ENCODE results near the gene BSG. TPM values are rescaled to one million over a fixed set of nuclear protein-coding genes. Genes with fewer than 3 reads are reported as not detected.
"Not testable (repeated sequence)": the region's sequence is repeated elsewhere in the genome, so short reads cannot be mapped to it uniquely, and the experiment has no call there.

The BSG gene
- total and polyA plus RNA-seq, 2 donors (not counting 1 experiment from before 2014, with no cell fraction given): 246 to 325 TPM

DNA sequence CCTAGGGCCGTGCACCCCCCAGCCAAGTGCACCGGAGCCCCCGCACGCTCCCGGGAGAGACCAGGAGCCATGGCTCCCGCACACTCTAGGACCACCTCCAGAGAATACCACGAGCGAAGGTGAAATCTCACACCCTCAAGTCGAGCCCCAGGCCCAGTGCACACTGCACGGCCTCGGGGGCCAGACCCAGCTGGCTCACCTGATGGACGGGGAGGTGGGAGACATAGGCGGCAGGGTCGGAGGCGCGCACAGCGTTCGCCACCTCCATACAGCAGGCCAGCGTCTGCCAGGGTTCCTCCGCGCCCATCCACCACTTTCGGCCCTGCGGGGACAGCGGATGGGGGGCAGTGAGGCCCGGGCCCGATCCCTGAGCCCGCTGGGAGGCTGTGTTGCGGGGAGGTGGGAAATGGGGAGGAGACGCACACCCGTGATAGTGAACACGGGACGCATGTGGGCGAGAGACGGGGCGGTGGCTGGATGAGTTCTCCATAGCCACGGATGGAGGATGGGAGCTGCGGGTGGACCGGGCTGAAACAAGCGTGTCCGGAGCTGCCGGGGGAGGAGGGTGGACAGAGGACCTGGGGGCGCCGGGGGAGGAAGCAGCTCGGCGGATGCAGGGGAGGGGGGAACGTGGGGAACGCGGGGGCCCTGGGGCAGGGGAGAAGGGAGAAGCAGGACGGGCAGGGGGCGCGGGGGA lies 47.9 kb downstream of the BSG start:
- TF ChIP-seq EZH2 (IDR thresholded peaks at IDR 0.05; ENCODE audit: low read length, missing control alignments): no peak
- TF ChIP-seq, protein P1, sequence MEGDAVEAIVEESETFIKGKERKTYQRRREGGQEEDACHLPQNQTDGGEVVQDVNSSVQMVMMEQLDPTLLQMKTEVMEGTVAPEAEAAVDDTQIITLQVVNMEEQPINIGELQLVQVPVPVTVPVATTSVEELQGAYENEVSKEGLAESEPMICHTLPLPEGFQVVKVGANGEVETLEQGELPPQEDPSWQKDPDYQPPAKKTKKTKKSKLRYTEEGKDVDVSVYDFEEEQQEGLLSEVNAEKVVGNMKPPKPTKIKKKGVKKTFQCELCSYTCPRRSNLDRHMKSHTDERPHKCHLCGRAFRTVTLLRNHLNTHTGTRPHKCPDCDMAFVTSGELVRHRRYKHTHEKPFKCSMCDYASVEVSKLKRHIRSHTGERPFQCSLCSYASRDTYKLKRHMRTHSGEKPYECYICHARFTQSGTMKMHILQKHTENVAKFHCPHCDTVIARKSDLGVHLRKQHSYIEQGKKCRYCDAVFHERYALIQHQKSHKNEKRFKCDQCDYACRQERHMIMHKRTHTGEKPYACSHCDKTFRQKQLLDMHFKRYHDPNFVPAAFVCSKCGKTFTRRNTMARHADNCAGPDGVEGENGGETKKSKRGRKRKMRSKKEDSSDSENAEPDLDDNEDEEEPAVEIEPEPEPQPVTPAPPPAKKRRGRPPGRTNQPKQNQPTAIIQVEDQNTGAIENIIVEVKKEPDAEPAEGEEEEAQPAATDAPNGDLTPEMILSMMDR (conservative IDR thresholded peaks at IDR 0.05 in 1 of 2, IDR thresholded peaks at IDR 0.05 in 1 of 2; ENCODE audit: low read depth in 1 of 2, low read length in 2 of 2): no peak
- Histone ChIP-seq H3K4me2 (ENCODE audit: extremely low read depth, insufficient read depth, low read length) (no peak overlapping the region), H3K36me3 (ENCODE audit: control insufficient read depth, insufficient read depth, low read length) (peaks cover 13% of the 10 kb centered on the region), H2AFZ (ENCODE audit: low read length) (no peak overlapping the region), H3K9ac (ENCODE audit: insufficient read depth, low read length) (no peak overlapping the region), H4K20me1 (ENCODE audit: control insufficient read depth, extremely low read depth, insufficient read depth, low read length) (no peaks in the 10 kb centered on the region), H3K27me3 (ENCODE audit: control insufficient read depth, insufficient read depth, low read length) (no peaks in the 10 kb centered on the region), H3K27ac (ENCODE audit: insufficient read depth, low read length) (no peak overlapping the region), H3K4me3 (replicated peaks in 1 of 4; ENCODE audit: control extremely low read depth in 1 of 4, insufficient read depth in 1 of 4, low read depth in 3 of 4, low read length in 4 of 4) (no peak overlapping the region), H3K79me2 (ENCODE audit: control insufficient read depth, insufficient read depth, low read length) (no peaks in the 10 kb centered on the region), H3K9me3 (ENCODE audit: control insufficient read depth, insufficient read depth, low read depth, low read length) (no peaks in the 10 kb centered on the region), H3K4me1 (ENCODE audit: control insufficient read depth, extremely low read depth, insufficient read depth, low read length) (no peaks in the 10 kb centered on the region)
- no peak for DNase-seq (ENCODE audit: low read depth in 2 of 2)

DNA sequence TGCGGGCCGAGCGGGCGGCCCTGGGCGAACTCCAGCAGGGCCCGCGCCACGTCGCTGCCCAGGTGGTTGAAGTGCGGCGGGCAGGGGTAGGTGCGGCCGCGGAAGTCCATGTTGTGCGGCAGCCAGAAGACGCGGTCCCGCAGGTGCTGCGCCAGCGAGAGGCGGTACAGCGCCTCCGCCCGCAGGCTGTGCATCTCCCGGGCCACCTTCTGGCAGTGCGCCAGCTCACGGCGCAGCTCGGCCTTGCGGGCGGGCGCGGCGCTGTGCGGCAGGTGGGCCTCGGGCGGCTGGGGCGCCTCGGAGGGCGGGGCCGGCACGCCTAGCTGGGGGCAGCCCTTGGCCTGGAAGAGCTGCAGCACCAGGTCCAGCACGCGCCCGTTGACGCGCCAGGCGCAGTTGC lies 48.8 kb downstream of the BSG start:
- peaks cover 13% of the 10 kb centered on the region for H3K36me3 ChIP-seq (ENCODE audit: control insufficient read depth, insufficient read depth, low read length)
- H3K4me3 ChIP-seq (replicated peaks in 1 of 4; ENCODE audit: control extremely low read depth in 1 of 4, insufficient read depth in 1 of 4, low read depth in 3 of 4, low read length in 4 of 4); H3K27me3 ChIP-seq (ENCODE audit: control insufficient read depth, insufficient read depth, low read length); H3K4me2 ChIP-seq (ENCODE audit: extremely low read depth, insufficient read depth, low read length); H3K27ac ChIP-seq (ENCODE audit: insufficient read depth, low read length); DNase-seq (ENCODE audit: low read depth in 2 of 2); H3K4me1 ChIP-seq (ENCODE audit: control insufficient read depth, extremely low read depth, insufficient read depth, low read length); H3K79me2 ChIP-seq (ENCODE audit: control insufficient read depth, insufficient read depth, low read length); H4K20me1 ChIP-seq (ENCODE audit: control insufficient read depth, extremely low read depth, insufficient read depth, low read length); H3K9me3 ChIP-seq (ENCODE audit: control insufficient read depth, insufficient read depth, low read depth, low read length); H2AFZ ChIP-seq (ENCODE audit: low read length); H3K9ac ChIP-seq (ENCODE audit: insufficient read depth, low read length): not testable (repeated sequence)

DNA sequence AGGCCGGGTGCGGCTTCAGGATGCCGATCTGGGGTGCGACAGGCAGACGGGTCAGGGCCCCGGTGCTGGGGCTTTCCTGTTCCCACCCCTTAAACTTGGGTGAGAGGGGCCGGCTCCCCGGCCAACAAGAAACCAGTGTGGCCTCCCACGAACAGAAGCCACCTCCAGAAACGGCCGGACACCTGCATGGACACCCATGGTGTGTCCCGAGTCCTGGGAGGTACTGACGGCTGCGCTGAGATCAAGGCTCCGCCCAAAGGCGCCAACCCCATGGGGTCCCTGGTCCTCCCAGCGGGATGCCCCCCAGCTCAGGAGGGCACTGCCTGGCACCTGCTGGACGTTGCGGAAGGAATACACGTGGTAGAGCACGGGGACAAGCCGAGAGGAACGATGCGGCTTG lies 49.4 kb downstream of the BSG start:
- TF ChIP-seq, protein P1 (conservative IDR thresholded peaks at IDR 0.05 in 1 of 2, IDR thresholded peaks at IDR 0.05 in 1 of 2; ENCODE audit: low read depth in 1 of 2, low read length in 2 of 2): no peak
- TF ChIP-seq EZH2 (IDR thresholded peaks at IDR 0.05; ENCODE audit: low read length, missing control alignments): no peak
- no peak overlapping the region for H3K4me2 ChIP-seq (ENCODE audit: extremely low read depth, insufficient read depth, low read length)
- no peak overlapping the region for H3K27ac ChIP-seq (ENCODE audit: insufficient read depth, low read length)
- no peaks in the 10 kb centered on the region for H3K79me2 ChIP-seq (ENCODE audit: control insufficient read depth, insufficient read depth, low read length)
- H3K9me3 ChIP-seq (ENCODE audit: control insufficient read depth, insufficient read depth, low read depth, low read length): no peaks in the 10 kb centered on the region
- H4K20me1 ChIP-seq (ENCODE audit: control insufficient read depth, extremely low read depth, insufficient read depth, low read length): no peaks in the 10 kb centered on the region
- peaks cover 13% of the 10 kb centered on the region for H3K36me3 ChIP-seq (ENCODE audit: control insufficient read depth, insufficient read depth, low read length)
- no peak for DNase-seq (ENCODE audit: low read depth in 2 of 2)
- H3K4me1 ChIP-seq (ENCODE audit: control insufficient read depth, extremely low read depth, insufficient read depth, low read length): no peaks in the 10 kb centered on the region
- H3K9ac ChIP-seq (ENCODE audit: insufficient read depth, low read length): no peak overlapping the region
- no peak overlapping the region for H2AFZ ChIP-seq (ENCODE audit: low read length)
- H3K27me3 ChIP-seq (ENCODE audit: control insufficient read depth, insufficient read depth, low read length): no peaks in the 10 kb centered on the region
- no peak overlapping the region for H3K4me3 ChIP-seq (replicated peaks in 1 of 4; ENCODE audit: control extremely low read depth in 1 of 4, insufficient read depth in 1 of 4, low read depth in 3 of 4, low read length in 4 of 4)
